ENCODE results near the gene STX16. TPM values are rescaled to one million over a fixed set of nuclear protein-coding genes. Genes with fewer than 3 reads are reported as not detected.

The STX16 gene
- total and polyA plus RNA-seq, 7 donors, result 14.6 to 126 (median 43.8) TPM

- TF ChIP-seq EP300 (IDR thresholded peaks at IDR 0.05) (no peak), CTCF (IDR thresholded peaks at IDR 0.05) (no peak), POLR2AphosphoS5 (IDR thresholded peaks at IDR 0.05) (no peak), POLR2A (IDR thresholded peaks at IDR 0.05) (no peak)
- intact Hi-C loops (cut with DNase I), result no loop called here
- Histone ChIP-seq H3K27ac (no peak overlapping the region), H3K4me3 (no peak overlapping the region), H3K4me1 (peaks cover 0 to 29% (median 21%) of the 10 kb centered on the region in 4 donors), H3K36me3 (no peaks in the 10 kb centered on the region), H3K27me3 (no peaks in the 10 kb centered on the region), H3K9me3 (no peaks in the 10 kb centered on the region)
- 86% methylated on average over 13 of the region's 13 CpGs for WGBS, 2 donors
- DNase-seq, result no peak
Measured at GRCh38 chr20:58622671-58623578, 28.2 kb upstream of the STX16 start.

- intact Hi-C loops (cut with DNase I), result no loop called here
- Histone ChIP-seq H3K27ac (peak overlapping the region in 3 of 4 donors; percentile 43 to 72 (median 45)), H3K4me3 (no peak overlapping the region), H3K4me1 (peaks cover 0 to 23% (median 19%) of the 10 kb centered on the region in 4 donors), H3K27me3 (no peaks in the 10 kb centered on the region), H3K9me3 (no peaks in the 10 kb centered on the region), H3K36me3 (no peaks in the 10 kb centered on the region)
- DNase-seq, result peak; percentile 80
- WGBS, 2 donors, result 87 to 91% methylated on average over 29 of the region's 29 CpGs
- TF ChIP-seq CTCF (IDR thresholded peaks at IDR 0.05) (no peak), POLR2AphosphoS5 (IDR thresholded peaks at IDR 0.05) (peak in 1 of 4 donors; percentile 42)
Measured at GRCh38 chr20:58623579-58624473, 27.3 kb upstream of the STX16 start.

- Histone ChIP-seq H3K27me3 (no peaks in the 10 kb centered on the region), H3K27ac (peak overlapping the region in 1 of 4 donors; percentile 72), H3K4me3 (no peak overlapping the region), H3K36me3 (no peaks in the 10 kb centered on the region), H3K4me1 (peaks cover 0 to 20% (median 14%) of the 10 kb centered on the region in 4 donors), H3K9me3 (no peaks in the 10 kb centered on the region)
- no peak for DNase-seq
- WGBS, 2 donors, result 93 to 94% methylated on average over 10 of the region's 10 CpGs
- TF ChIP-seq POLR2AphosphoS5 (IDR thresholded peaks at IDR 0.05), result no peak
- no peak for TF ChIP-seq EP300 (IDR thresholded peaks at IDR 0.05)
- TF ChIP-seq POLR2A (IDR thresholded peaks at IDR 0.05), result no peak
- no peak for TF ChIP-seq CTCF (IDR thresholded peaks at IDR 0.05)
- intact Hi-C loops (cut with DNase I), result no loop called here
Measured at GRCh38 chr20:58624687-58625086, 26.4 kb upstream of the STX16 start.

GRCh38 chr20:58625585-58625984, 25.5 kb upstream of the STX16 start:
- intact Hi-C loops (cut with DNase I), result no loop called here
- H3K4me3 ChIP-seq, result no peak overlapping the region
- H3K4me1 ChIP-seq, result peaks cover 0 to 20% (median 14%) of the 10 kb centered on the region in 4 donors
- H3K27me3 ChIP-seq, result no peaks in the 10 kb centered on the region
- H3K36me3 ChIP-seq, result no peaks in the 10 kb centered on the region
- WGBS, 2 donors, result 69 to 80% methylated on average over 6 of the region's 6 CpGs
- H3K27ac ChIP-seq, result no peak overlapping the region
- no peak for TF ChIP-seq CTCF (IDR thresholded peaks at IDR 0.05)
- TF ChIP-seq POLR2AphosphoS5 (IDR thresholded peaks at IDR 0.05), result no peak
- TF ChIP-seq POLR2A (IDR thresholded peaks at IDR 0.05), result no peak
- no peak for TF ChIP-seq EP300 (IDR thresholded peaks at IDR 0.05)
- no peak for DNase-seq
- H3K9me3 ChIP-seq, result no peaks in the 10 kb centered on the region

Measured in sigmoid colon (tissue), 7 donors.